Endothelial cell of umbilical vein (primary cell): ENCODE results near the gene MOK. TPM values are rescaled to one million over a fixed set of nuclear protein-coding genes. Genes with fewer than 3 reads are reported as not detected.

Experiments
- BruUV-seq: library from RNA; stranded (reverse); fragments of 400-500 nt; replicated peaks from 2 replicates; lab custom pipeline; 2021; lab: Mats Ljungman, UMichigan
- CTCF ChIA-PET: fragments of 300-600, 350-600 bp; sonication (Branson Sonifier 250); formaldehyde crosslinking; loops from one replicate; lab custom pipeline; 2021; ENCODE audit warnings: antibody characterized with exemption, inconsistent platforms; lab: Charles Lee
- POLR2A ChIA-PET: fragments of 300-600, 350-600 bp; sonication (Branson Sonifier 250); formaldehyde crosslinking; loops from one replicate; lab custom pipeline; 2021; ENCODE audit warnings: antibody characterized with exemption, inconsistent platforms; lab: Charles Lee
- DNase-seq: peaks from one replicate; pipeline ENCODE4 v3.0.0-alpha.2; 2011; ENCODE audit warnings: low read depth, low spot score
- FAIRE-seq: peaks from 2 replicates; lab custom pipeline; 2011; peaks lifted over from hg19 to GRCh38; lab: Jason Lieb, UNC
- H2AFZ ChIP-seq: 2 replicates; pipeline ENCODE4 v1.6.0; 2012; ENCODE audit warnings: low read depth, low read length, control low read depth, inconsistent platforms
- H3K27ac ChIP-seq: 2 replicates; pipeline ENCODE4 v1.5.1; 2011; ENCODE audit warnings: low read depth, mild to moderate bottlenecking, control low read depth, low read length, moderate library complexity; ENCODE audit not compliant: insufficient read depth
- H3K27me3 ChIP-seq, 2 experiments: 2 replicates each; pipeline versions ENCODE4 v1.6.0 to v1.6.1; 2011; ENCODE audit warnings: low read length in 2 of 2, mixed read lengths in 1 of 2; ENCODE audit not compliant: control insufficient read depth in 2 of 2, insufficient read depth in 2 of 2
- H3K36me3 ChIP-seq, 2 experiments: 2 replicates in 1 of 2; 3 replicates in 1 of 2; pipeline ENCODE4 v1.5.1; 2011; ENCODE audit warnings: low read length in 2 of 2, mild to moderate bottlenecking in 1 of 2, moderate library complexity in 1 of 2; ENCODE audit not compliant: control insufficient read depth in 2 of 2, insufficient read depth in 2 of 2; ENCODE audit errors: extremely low read depth in 1 of 2
- H3K4me1 ChIP-seq: 3 replicates; pipeline ENCODE4 v1.5.1; 2011; ENCODE audit warnings: mild to moderate bottlenecking, low read length; ENCODE audit not compliant: control insufficient read depth, insufficient read depth; ENCODE audit errors: extremely low read depth
- H3K4me2 ChIP-seq: 2 replicates; pipeline ENCODE4 v1.6.1; 2011; ENCODE audit warnings: low read length, control low read depth, mixed read lengths; ENCODE audit not compliant: insufficient read depth
- H3K4me3 ChIP-seq, 3 experiments: fragments of 200-600 bp in 1 of 3; sonication (generic), shearing (Covaris generic) in 1 of 3; replicated peaks in 1 of 3; 2 replicates each; pipeline ENCODE4 v1.5.1; 2011 to 2016; ENCODE audit warnings: control low read depth in 3 of 3, low read length in 3 of 3, mild to moderate bottlenecking in 2 of 3, inconsistent platforms in 1 of 3, low read depth in 1 of 3, moderate library complexity in 1 of 3; ENCODE audit not compliant: insufficient read depth in 1 of 3
- H3K79me2 ChIP-seq: 2 replicates; pipeline ENCODE4 v1.6.0; 2012; ENCODE audit warnings: low read length, inconsistent platforms; ENCODE audit not compliant: control insufficient read depth, insufficient read depth
- H3K9ac ChIP-seq: replicated peaks from 2 replicates; pipeline ENCODE3; 2011; ENCODE audit warnings: low read length, control low read depth; ENCODE audit not compliant: insufficient read depth; ENCODE audit errors: extremely low read depth
- H3K9me1 ChIP-seq: replicated peaks from 3 replicates; pipeline ENCODE4 v1.6.0; 2011; ENCODE audit warnings: mild to moderate bottlenecking, low read length; ENCODE audit not compliant: control insufficient read depth, insufficient read depth; ENCODE audit errors: extremely low read depth
- H3K9me3 ChIP-seq: replicated peaks from 2 replicates; pipeline ENCODE4 v1.5.1; 2012; ENCODE audit warnings: low read length, inconsistent platforms; ENCODE audit not compliant: control insufficient read depth, insufficient read depth
- H4K20me1 ChIP-seq: replicated peaks from 2 replicates; pipeline ENCODE3; 2011; ENCODE audit warnings: mild to moderate bottlenecking, low read length; ENCODE audit not compliant: control insufficient read depth, insufficient read depth; ENCODE audit errors: extremely low read depth
- CTCF ChIP-seq, 2 donors: IDR thresholded peaks; 1 replicate in 1 of 2; 2 replicates in 1 of 2; pipeline ENCODE4 v1.5.1; 2011; ENCODE audit warnings: low read length in 2 of 2, mild to moderate bottlenecking in 2 of 2, moderate library complexity in 2 of 2, control low read depth in 1 of 2, inconsistent platforms in 1 of 2, low read depth in 1 of 2; ENCODE audit not compliant: insufficient read depth in 1 of 2; ENCODE audit errors: extremely low read depth in 1 of 2
- EZH2 ChIP-seq: IDR thresholded peaks from 2 replicates; pipeline ENCODE4 v1.6.1; 2012; ENCODE audit warnings: borderline replicate concordance, low read depth, mild to moderate bottlenecking, moderate library complexity, low read length, inconsistent platforms; ENCODE audit not compliant: severe bottlenecking
- FOS ChIP-seq: IDR thresholded peaks from 2 replicates; pipeline ENCODE4 v1.6.1; 2011; ENCODE audit warnings: mild to moderate bottlenecking, low read length, moderate library complexity, borderline replicate concordance; ENCODE audit not compliant: insufficient read depth
- GATA2 ChIP-seq: IDR thresholded peaks from 2 replicates; pipeline ENCODE4 v1.7.0; 2011; ENCODE audit warnings: low read depth, mild to moderate bottlenecking, moderate library complexity, mixed read lengths, low read length; ENCODE audit not compliant: insufficient read length, insufficient read depth
- JUN ChIP-seq: IDR thresholded peaks from 2 replicates; pipeline ENCODE4 v1.6.1; 2011; ENCODE audit warnings: borderline replicate concordance, low read depth; ENCODE audit not compliant: insufficient read length, insufficient read depth
- MAX ChIP-seq: IDR thresholded peaks from 2 replicates; pipeline ENCODE4 v1.6.1; 2011; ENCODE audit not compliant: insufficient read depth, insufficient read length
- MYC ChIP-seq: IDR thresholded peaks from one replicate; pipeline ENCODE4 v1.6.1; 2011; ENCODE audit warnings: mild to moderate bottlenecking, low read depth, low read length
- POLR2A ChIP-seq: IDR thresholded peaks from 2 replicates; pipeline ENCODE4 v1.6.1; 2012; ENCODE audit warnings: low read depth, mild to moderate bottlenecking, control low read depth, low read length
- POLR2AphosphoS5 ChIP-seq: IDR thresholded peaks from 2 replicates; pipeline ENCODE4 v1.6.1; 2012; ENCODE audit warnings: low read depth, mild to moderate bottlenecking, control low read depth, low read length, moderate library complexity; ENCODE audit not compliant: insufficient read depth
- dilution Hi-C: fragments of 300-500 bp; cut with MboI; formaldehyde crosslinking; loops from one replicate; pipeline ENCODE4 v1.15.0; 2019; ENCODE audit warnings: low sequenced_read_pairs; ENCODE audit not compliant: extremely low pct_ligation_motif_present
- intact Hi-C: fragments of 100-400 bp; cut with micrococcal nuclease; formaldehyde crosslinking; loops from one replicate; pipeline ENCODE4 v1.10.0; 2022
- polyA plus RNA-seq, 4 experiments: library from polyadenylated mRNA; depleted of rRNA in 3 of 4; stranded (reverse) in 3 of 4; unstranded in 1 of 4; fragments of >200 nt; gene quantifications; 2 replicates each; pipeline versions ENCODE4 v1.2.1 to v1.2.3, GENCODE V29; 2011 to 2012; ENCODE audit warnings: missing spikeins in 1 of 4
- total RNA-seq: library from RNA; stranded (reverse); gene quantifications from 2 replicates; pipeline ENCODE4 v1.2.3, GENCODE V29; 2021

The MOK gene
- total and polyA plus RNA-seq, 2 donors (not counting 3 experiments of a cell fraction or from before 2014, with no cell fraction given) = 6.1 to 8.6 TPM

GRCh38 chr14:102293781-102294180 is 11.2 kb downstream of the MOK start:
- dilution Hi-C loops = no loop called here
- BruUV-seq = no TSS peak
- CTCF ChIA-PET = interaction anchor here (0.7 to 1.4 kb wide), 2 partner anchors 20 to 52 kb away, joined by 3 to 5 read pairs; no protein-coding TSS in a partner anchor

More at GRCh38 chr14:102293781-102294180, 11.2 kb downstream of the MOK start:
- POLR2A ChIA-PET = no interaction called here
- no peak for DNase-seq
- Histone ChIP-seq H3K4me1 (peaks cover 3% of the 10 kb centered on the region), H3K9me1 (no peaks in the 10 kb centered on the region), H3K27ac (no peak overlapping the region), H3K4me2 (no peak overlapping the region), H3K4me3 (no peak overlapping the region), H3K79me2 (no peaks in the 10 kb centered on the region), H3K9ac (no peak overlapping the region), H4K20me1 (no peaks in the 10 kb centered on the region), H3K36me3 (no peaks in the 10 kb centered on the region), H2AFZ (no peak overlapping the region), H3K27me3 (no peaks in the 10 kb centered on the region), H3K9me3 (no peaks in the 10 kb centered on the region)
- TF ChIP-seq FOS (no peak), POLR2A (no peak), EZH2 (no peak), POLR2AphosphoS5 (no peak), MYC (no peak), JUN (no peak), MAX (no peak), GATA2 (no peak), CTCF (IDR thresholded peaks at IDR 0.05; ENCODE audit: extremely low read depth in 1 of 2, insufficient read depth in 1 of 2, low read depth in 1 of 2, low read length in 2 of 2) (no peak)
- no peak for FAIRE-seq
- intact Hi-C loops = no loop called here
